Stimulated activated naive CD8-positive, alpha-beta T cell treated with anti-CD3 and anti-CD28 coated beads, Interleukin-15, amount 100 ng/mL, for 72 hours (primary cell): ENCODE measurements around the gene PLPPR3.

Source experiments
- ATAC-seq: fragments of 150-1000 bp; cut with Tn5 transposase; 2 replicates; pipeline ENCODE4 v1.10.0; 2021; ENCODE audit warnings: mild to moderate bottlenecking, moderate library complexity
- DNase-seq, 2 donors: peaks; one replicate each; pipeline ENCODE4 v3.0.0; 2021 to 2022
- H3K27ac Mint-ChIP-seq, 2 donors: one replicate each; pipeline ENCODE4 v1.8.0; 2022; ENCODE audit warnings: mild to moderate bottlenecking in 2 of 2, mixed read lengths in 2 of 2, moderate library complexity in 2 of 2
- H3K27me3 Mint-ChIP-seq: one replicate; pipeline ENCODE4 v1.8.0; 2022; ENCODE audit warnings: mixed read lengths
- H3K4me1 Mint-ChIP-seq: one replicate; pipeline ENCODE4 v1.8.0; 2022; ENCODE audit warnings: mild to moderate bottlenecking, mixed read lengths
- H3K4me3 Mint-ChIP-seq, 2 donors: one replicate each; pipeline ENCODE4 v1.8.0; 2022; ENCODE audit warnings: mild to moderate bottlenecking in 2 of 2, mixed read lengths in 2 of 2, moderate library complexity in 1 of 2
- H3K9me3 Mint-ChIP-seq, 2 donors: one replicate each; pipeline ENCODE4 v1.8.0; 2022; ENCODE audit warnings: mixed read lengths in 2 of 2

Gene PLPPR3

GRCh38 chr19:765179-765738 lies 56.5 kb downstream of the PLPPR3 start:
- Mint-ChIP-seq H3K27me3 (peaks cover 7% of the 10 kb centered on the region), H3K9me3 (no peaks in the 10 kb centered on the region), H3K4me1 (peaks cover 2% of the 10 kb centered on the region), H3K4me3 (no peak overlapping the region), H3K27ac (no peak overlapping the region)
- ATAC-seq (no peak), DNase-seq (no peak)

- peaks cover 7% of the 10 kb centered on the region for H3K27me3 Mint-ChIP-seq
- no peak overlapping the region for H3K4me3 Mint-ChIP-seq
- no peak for DNase-seq
- no peaks in the 10 kb centered on the region for H3K4me1 Mint-ChIP-seq
- H3K27ac Mint-ChIP-seq, result no peak overlapping the region
- H3K9me3 Mint-ChIP-seq, result peaks cover 0 to 7% of the 10 kb centered on the region in 2 donors
- ATAC-seq, result no peak
These were observed 57.5 kb downstream of the PLPPR3 start for GRCh38 chr19:764301-764700.

GRCh38 chr19:763869-764268 lies 57.9 kb downstream of the PLPPR3 start:
- DNase-seq, result no peak
- Mint-ChIP-seq H3K27ac (no peak overlapping the region), H3K4me1 (no peaks in the 10 kb centered on the region)

DNA sequence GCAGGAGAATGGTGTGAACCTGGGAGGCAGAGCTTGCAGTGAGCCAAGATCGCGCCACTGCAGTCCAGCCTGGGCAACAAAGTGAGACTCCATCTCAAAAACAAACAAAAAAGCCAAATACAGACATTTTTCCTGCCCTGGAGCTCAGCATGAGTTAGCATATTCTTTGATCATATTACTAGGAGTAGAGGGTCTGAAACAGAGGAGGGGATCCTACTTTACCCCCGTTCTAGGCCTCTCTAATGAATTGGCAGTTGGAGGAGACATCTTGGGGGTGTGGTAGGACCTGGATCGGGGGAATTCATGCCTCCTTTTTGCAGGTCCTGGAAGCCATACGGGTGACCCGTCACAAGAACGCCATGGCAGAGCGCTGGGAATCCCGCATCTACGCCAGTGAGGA lies 58.6 kb downstream of the PLPPR3 start:
- Mint-ChIP-seq H3K9me3 (peaks cover 0 to 13% of the 10 kb centered on the region in 2 donors), H3K27ac (no peak overlapping the region), H3K4me1 (no peaks in the 10 kb centered on the region), H3K27me3 (peaks cover 7% of the 10 kb centered on the region), H3K4me3 (no peak overlapping the region)
- no peak for DNase-seq
- ATAC-seq, result no peak

More at GRCh38 chr19:763869-764268, 57.9 kb downstream of the PLPPR3 start:
- ATAC-seq, result no peak
- Mint-ChIP-seq H3K27me3 (peaks cover 7% of the 10 kb centered on the region), H3K9me3 (peaks cover 0 to 8% of the 10 kb centered on the region in 2 donors), H3K4me3 (no peak overlapping the region)
